ENCODE data around the gene KCP. TPM values are rescaled to one million over a fixed set of nuclear protein-coding genes. Genes with fewer than 3 reads are reported as not detected.

The KCP gene
- total and polyA plus RNA-seq, 10 of the 15 experiments (the other 5 are each of a cell fraction or from before 2014, with no cell fraction given), result 0.05 to 7.8 (median 2.5) TPM

DNA sequence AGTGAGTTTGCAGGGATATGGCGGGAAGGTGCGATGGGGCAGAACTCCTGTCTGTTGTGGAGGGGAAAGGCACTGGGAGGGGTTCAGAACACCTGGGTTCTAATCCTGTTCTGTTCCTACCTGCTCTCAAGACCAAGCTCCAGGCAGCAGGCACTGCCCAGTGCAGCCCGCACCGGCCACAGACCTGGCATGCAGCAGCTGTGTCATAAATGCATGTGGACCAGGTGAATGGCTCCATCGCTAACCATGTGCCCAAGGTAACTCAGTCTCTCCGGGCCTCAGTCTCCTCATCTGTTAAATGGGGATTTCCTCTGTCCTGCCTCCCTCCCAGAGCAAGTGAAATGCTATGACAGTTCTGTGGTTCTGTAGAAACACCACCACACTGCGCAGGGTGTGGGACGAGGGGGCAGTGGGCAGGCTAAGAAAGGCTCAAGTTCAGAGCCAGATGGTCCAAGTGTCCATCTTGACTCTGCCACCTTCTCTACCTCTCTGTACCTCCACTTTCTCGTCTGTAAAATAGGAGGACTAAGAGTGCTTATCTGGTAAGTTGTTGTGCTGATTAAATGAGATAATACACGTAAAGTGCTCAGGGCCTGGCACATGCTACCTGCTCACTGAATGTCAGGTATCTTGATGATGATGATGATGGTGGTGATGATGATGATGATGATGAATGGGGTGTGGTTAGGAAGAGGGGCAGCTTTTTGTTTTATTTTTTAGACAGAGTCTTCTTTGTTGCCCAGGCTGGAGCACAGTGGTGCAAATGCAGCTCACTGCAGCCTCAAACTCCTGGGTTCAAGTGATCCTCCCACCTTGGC, 24.9 kb downstream of the KCP start:
- intact Hi-C loops (cut with micrococcal nuclease; ENCODE audit: unreplicated experiment), result loop anchor here (10.0 kb wide), 1 partner anchor 431 kb away; the partner anchor contains the start of gene HILPDA
- 68% methylated on average over 10 of the region's 10 CpGs for WGBS (ENCODE audit: insufficient coverage, insufficient replicate concordance, low lambda C conversion rate, missing lambda C conversion rate)
- Histone ChIP-seq H3K27ac (ENCODE audit: control insufficient read depth, insufficient read depth) (no peak overlapping the region), H2AFZ (ENCODE audit: control insufficient read depth, low read depth, low read length) (no peak overlapping the region), H3K4me1 (ENCODE audit: control insufficient read depth, insufficient read depth, low read length) (peaks cover 12% of the 10 kb centered on the region), H3K36me3 (ENCODE audit: control insufficient read depth in 2 of 2, insufficient read depth in 2 of 2, low read length in 1 of 2) (no peaks in the 10 kb centered on the region), H3K9ac (ENCODE audit: control insufficient read depth, insufficient read depth, low read length) (no peak overlapping the region), H3K4me2 (ENCODE audit: control insufficient read depth, insufficient read depth) (no peak overlapping the region), H3K9me3 (replicated peaks; ENCODE audit: control insufficient read depth, insufficient read depth, low read length) (no peaks in the 10 kb centered on the region), H3K79me2 (ENCODE audit: control insufficient read depth, insufficient read depth, low read length) (no peaks in the 10 kb centered on the region), H4K20me1 (ENCODE audit: control insufficient read depth, insufficient read depth) (no peaks in the 10 kb centered on the region), H3K27me3 (replicated peaks in 1 of 2; ENCODE audit: control insufficient read depth in 2 of 2, insufficient read depth in 2 of 2, low read length in 1 of 2) (peaks cover 0 to 1% of the 10 kb centered on the region in 2 experiments; a peak in 2 of 4 replicates), H3K4me3 (no peak overlapping the region)
- no TSS peak for BruUV-seq (replicated peaks)
- SMC1A ChIA-PET (ENCODE audit: uncharacterized antibody, unreplicated experiment), result interaction anchor here (1.5 kb wide), 1 partner anchor 23 kb away, joined by 5 read pairs; the partner anchor contains the start of gene ATP6V1F
- CTCF ChIA-PET, result interaction anchor here (1.3 kb wide), 1 partner anchor 206 kb away, joined by 5 read pairs; no protein-coding TSS in a partner anchor
- no peak for DNase-seq (ENCODE audit: low read depth, low spot score)
- POLR2A ChIA-PET, result interaction anchor here (0.5 kb wide), 1 partner anchor 477 kb away, joined by 4 read pairs; no protein-coding TSS in a partner anchor
- no peak for FAIRE-seq
- no peak for ATAC-seq
- RAD21 ChIA-PET (ENCODE audit: unreplicated experiment), result interaction anchor here (0.6 to 1.3 kb wide), 4 partner anchors 23 to 326 kb away, joined by 3 to 4 read pairs (median 3); partner anchors contain the start of gene ATP6V1F
- TF ChIP-seq EZH2 (IDR thresholded peaks at IDR 0.05; ENCODE audit: borderline replicate concordance, control insufficient read depth, low read depth, low read length) (no peak), SRF (IDR thresholded peaks at IDR 0.05; ENCODE audit: low read depth in 2 of 2, low read length in 2 of 2) (no peak), HDAC6 (IDR thresholded peaks at IDR 0.05; ENCODE audit: unreplicated experiment) (no peak), ZNF217 (IDR thresholded peaks at IDR 0.05) (no peak), SMAD5 (IDR thresholded peaks at IDR 0.05; ENCODE audit: low read depth) (no peak), STAT3 (IDR thresholded peaks at IDR 0.05; ENCODE audit: low read depth, low read length) (no peak)
- TF ChIP-seq, protein P1, sequence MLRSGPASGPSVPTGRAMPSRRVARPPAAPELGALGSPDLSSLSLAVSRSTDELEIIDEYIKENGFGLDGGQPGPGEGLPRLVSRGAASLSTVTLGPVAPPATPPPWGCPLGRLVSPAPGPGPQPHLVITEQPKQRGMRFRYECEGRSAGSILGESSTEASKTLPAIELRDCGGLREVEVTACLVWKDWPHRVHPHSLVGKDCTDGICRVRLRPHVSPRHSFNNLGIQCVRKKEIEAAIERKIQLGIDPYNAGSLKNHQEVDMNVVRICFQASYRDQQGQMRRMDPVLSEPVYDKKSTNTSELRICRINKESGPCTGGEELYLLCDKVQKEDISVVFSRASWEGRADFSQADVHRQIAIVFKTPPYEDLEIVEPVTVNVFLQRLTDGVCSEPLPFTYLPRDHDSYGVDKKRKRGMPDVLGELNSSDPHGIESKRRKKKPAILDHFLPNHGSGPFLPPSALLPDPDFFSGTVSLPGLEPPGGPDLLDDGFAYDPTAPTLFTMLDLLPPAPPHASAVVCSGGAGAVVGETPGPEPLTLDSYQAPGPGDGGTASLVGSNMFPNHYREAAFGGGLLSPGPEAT (IDR thresholded peaks at IDR 0.05; ENCODE audit: low read depth), result no peak
- in situ Hi-C loops (cut with MboI), result no loop called here

Measured in GM12878 (cell line).